22Rv1 (cell line): ENCODE results near the gene NHERF2.

Experiments used
- CTCF ChIP-seq: fragments of 450-650 bp; IDR thresholded peaks from 2 replicates; pipeline ENCODE4 v1.5.1; 2017; ENCODE audit warnings: mild to moderate bottlenecking
- ZFX ChIP-seq: fragments of 450-650 bp; IDR thresholded peaks from 2 replicates; pipeline ENCODE4 v1.6.1; 2017; ENCODE audit warnings: antibody characterized with exemption, borderline replicate concordance

- TF ChIP-seq CTCF: no peak
- TF ChIP-seq ZFX: no peak
Observed at GRCh38 chr16:2066139-2066538, 39.4 kb downstream of the NHERF2 start.
